ENCODE measurements around the gene SELENOH.
"Not testable (repeated sequence)": the region's sequence is repeated elsewhere in the genome, so short reads cannot be mapped to it uniquely, and the experiment has no call there.

SELENOH gene, protein sequence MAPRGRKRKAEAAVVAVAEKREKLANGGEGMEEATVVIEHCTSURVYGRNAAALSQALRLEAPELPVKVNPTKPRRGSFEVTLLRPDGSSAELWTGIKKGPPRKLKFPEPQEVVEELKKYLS

DNA sequence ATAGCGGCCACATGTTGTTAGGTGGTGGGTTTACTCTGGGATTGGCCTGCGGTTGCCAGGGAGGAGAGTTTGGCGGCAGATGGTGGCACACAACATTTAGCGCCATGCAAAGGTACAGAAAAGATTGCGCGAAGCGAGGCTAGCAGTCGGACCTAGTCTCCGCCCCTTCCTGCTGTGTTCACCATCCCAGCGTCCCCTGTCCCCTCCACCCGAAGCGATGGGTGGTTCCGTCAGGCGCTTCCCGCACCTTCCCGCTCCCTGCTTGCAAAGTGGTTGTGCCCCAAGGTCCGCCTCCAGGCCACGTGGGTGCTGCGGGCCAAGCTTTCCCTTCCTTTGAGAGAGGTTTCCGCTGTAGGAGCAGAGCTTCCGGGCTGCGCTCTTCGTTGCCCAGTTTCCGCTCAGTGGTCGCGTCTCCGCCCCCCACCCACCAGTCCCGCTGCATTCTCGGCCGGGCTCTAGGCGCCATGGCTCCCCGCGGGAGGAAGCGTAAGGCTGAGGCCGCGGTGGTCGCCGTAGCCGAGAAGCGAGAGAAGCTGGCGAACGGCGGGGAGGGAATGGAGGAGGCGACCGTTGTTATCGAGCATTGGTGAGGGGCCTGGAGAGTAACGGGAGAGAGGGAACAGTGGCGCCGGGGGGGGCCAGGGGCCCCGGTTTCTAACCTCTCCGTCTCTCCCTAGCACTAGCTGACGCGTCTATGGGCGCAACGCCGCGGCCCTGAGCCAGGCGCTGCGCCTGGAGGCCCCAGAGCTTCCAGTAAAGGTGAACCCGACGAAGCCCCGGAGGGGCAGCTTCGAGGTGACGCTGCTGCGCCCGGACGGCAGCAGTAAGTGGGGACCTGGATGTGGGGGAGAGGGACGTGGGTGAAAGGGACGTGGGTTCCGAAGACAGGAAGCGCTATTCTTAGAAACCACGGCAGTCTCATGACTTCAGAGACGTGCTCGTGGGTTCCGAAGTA is at the start of gene SELENOH:
Gene SELENOH (plus strand): TSS at position 360 of the 955 bp plus-strand sequence. CDS start 105 bp downstream, at position 465.
- no peaks in the 10 kb centered on the region for H3K9me3 ChIP-seq (ENCODE audit: control insufficient read depth in 5 of 5, low read length in 5 of 5)
- peak within 1 kb of the TSS; percentile 88 to 98 (median 93) for H3K9ac ChIP-seq (ENCODE audit: low read length in 5 of 5)
- H3K27me3 ChIP-seq (ENCODE audit: control insufficient read depth in 5 of 5, insufficient read depth in 4 of 5, low read length in 5 of 5), result no peaks in the 10 kb centered on the region
- peak within 1 kb of the TSS; percentile 89 for H3K27ac ChIP-seq (ENCODE audit: low read depth, low read length)
- H3K4me1 ChIP-seq (ENCODE audit: control insufficient read depth in 5 of 5, insufficient read depth in 5 of 5, low read length in 5 of 5), result peaks cover 6 to 30% (median 21%) of the 10 kb centered on the region in 5 donors
- H3K4me3 ChIP-seq (ENCODE audit: low read depth in 1 of 5, low read length in 5 of 5), result peak within 1 kb of the TSS; percentile 81 to 96 (median 86)
- H3K36me3 ChIP-seq (ENCODE audit: control insufficient read depth in 5 of 5, insufficient read depth in 5 of 5, low read length in 5 of 5), result peaks cover 11 to 59% (median 49%) of the 10 kb centered on the region in 5 donors

DNA sequence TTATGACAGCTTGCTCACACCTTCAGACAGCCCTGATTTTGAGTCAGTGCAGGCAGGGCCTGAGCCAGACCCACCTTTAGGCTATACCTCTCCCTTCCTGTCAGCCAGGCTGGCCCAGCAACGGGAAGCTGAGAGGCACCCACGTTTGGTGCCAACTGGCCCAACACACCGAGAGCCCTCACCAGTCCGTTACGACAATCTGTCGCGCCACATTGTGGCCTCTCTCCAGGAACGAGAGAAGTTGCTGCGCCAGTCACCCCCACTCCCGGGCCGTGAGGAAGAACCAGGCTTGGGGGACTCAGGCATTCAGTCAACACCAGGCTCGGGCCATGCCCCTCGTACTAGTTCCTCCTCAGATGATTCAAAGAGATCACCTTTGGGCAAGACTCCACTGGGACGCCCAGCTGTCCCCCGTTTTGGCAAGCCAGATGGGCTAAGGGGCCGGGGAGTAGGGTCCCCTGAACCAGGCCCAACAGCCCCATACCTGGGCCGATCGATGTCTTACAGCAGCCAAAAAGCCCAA is 42.4 kb upstream of the SELENOH start:
- Histone ChIP-seq H3K4me1 (ENCODE audit: control insufficient read depth in 5 of 5, insufficient read depth in 5 of 5, low read length in 5 of 5) (peaks cover 0 to 2% (median 0%) of the 10 kb centered on the region in 5 donors), H3K4me3 (ENCODE audit: low read depth in 1 of 5, low read length in 5 of 5) (no peak overlapping the region), H3K27me3 (ENCODE audit: control insufficient read depth in 5 of 5, insufficient read depth in 4 of 5, low read length in 5 of 5) (no peaks in the 10 kb centered on the region), H3K36me3 (ENCODE audit: control insufficient read depth in 5 of 5, insufficient read depth in 5 of 5, low read length in 5 of 5) (peaks cover 12 to 84% (median 75%) of the 10 kb centered on the region in 5 donors), H3K27ac (ENCODE audit: low read depth, low read length) (no peak overlapping the region), H3K9me3 (ENCODE audit: control insufficient read depth in 5 of 5, low read length in 5 of 5) (no peaks in the 10 kb centered on the region), H3K9ac (ENCODE audit: low read length in 5 of 5) (no peak overlapping the region)

DNA sequence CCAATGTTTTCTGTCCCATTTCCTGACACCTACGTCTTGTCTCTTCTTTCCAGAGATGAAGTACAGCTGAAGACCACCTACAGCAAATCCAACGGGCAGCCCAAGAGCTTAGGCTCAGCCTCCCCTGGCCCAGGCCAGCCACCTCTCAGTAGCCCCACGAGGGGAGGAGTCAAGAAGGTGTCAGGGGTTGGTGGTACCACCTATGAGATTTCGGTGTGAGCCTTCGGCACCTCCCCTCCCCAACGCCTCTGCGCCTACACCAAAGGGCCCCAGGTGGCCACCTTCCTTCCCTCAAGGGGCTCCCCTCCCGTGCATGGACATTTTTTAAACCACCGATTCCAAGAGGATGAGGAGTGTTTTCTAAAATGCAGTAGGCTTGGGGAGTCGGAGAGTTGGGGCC is 41.5 kb upstream of the SELENOH start:
- Histone ChIP-seq H3K27ac (ENCODE audit: low read depth, low read length) (no peak overlapping the region), H3K36me3 (ENCODE audit: control insufficient read depth in 5 of 5, insufficient read depth in 5 of 5, low read length in 5 of 5) (peaks cover 16 to 84% (median 76%) of the 10 kb centered on the region in 5 donors), H3K4me1 (ENCODE audit: control insufficient read depth in 5 of 5, insufficient read depth in 5 of 5, low read length in 5 of 5) (peaks cover 0 to 6% (median 0%) of the 10 kb centered on the region in 5 donors), H3K27me3 (ENCODE audit: control insufficient read depth in 5 of 5, insufficient read depth in 4 of 5, low read length in 5 of 5) (no peaks in the 10 kb centered on the region), H3K9ac (ENCODE audit: low read length in 5 of 5) (no peak overlapping the region), H3K9me3 (ENCODE audit: control insufficient read depth in 5 of 5, low read length in 5 of 5) (no peaks in the 10 kb centered on the region), H3K4me3 (ENCODE audit: low read depth in 1 of 5, low read length in 5 of 5) (no peak overlapping the region)

DNA sequence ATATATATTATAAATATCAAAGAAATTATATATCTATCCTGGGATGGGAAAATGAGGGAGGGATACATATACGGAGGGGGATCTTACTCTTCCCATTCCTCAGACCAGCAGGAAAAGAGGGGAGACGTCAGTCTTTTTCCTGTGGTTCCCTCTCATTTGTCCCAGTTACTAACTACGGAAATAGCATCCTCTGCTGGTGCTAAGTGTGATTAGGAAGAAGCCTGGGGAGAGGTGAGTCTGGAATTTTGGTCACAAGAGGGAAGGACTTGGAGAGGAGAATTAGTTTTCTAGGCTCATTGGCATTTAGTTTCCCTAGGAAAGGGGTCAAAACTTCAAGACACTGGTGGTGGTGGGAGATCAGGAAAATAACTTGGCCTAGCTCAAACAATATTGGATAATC is 40.9 kb upstream of the SELENOH start:
- no peaks in the 10 kb centered on the region for H3K27me3 ChIP-seq (ENCODE audit: control insufficient read depth in 5 of 5, insufficient read depth in 4 of 5, low read length in 5 of 5)
- H3K4me3 ChIP-seq (ENCODE audit: low read depth in 1 of 5, low read length in 5 of 5), result no peak overlapping the region
- no peak overlapping the region for H3K27ac ChIP-seq (ENCODE audit: low read depth, low read length)
- H3K9me3 ChIP-seq (ENCODE audit: control insufficient read depth in 5 of 5, low read length in 5 of 5), result no peaks in the 10 kb centered on the region
- peaks cover 16 to 81% (median 72%) of the 10 kb centered on the region in 5 donors for H3K36me3 ChIP-seq (ENCODE audit: control insufficient read depth in 5 of 5, insufficient read depth in 5 of 5, low read length in 5 of 5)
- peaks cover 0 to 6% (median 0%) of the 10 kb centered on the region in 5 donors for H3K4me1 ChIP-seq (ENCODE audit: control insufficient read depth in 5 of 5, insufficient read depth in 5 of 5, low read length in 5 of 5)
- H3K9ac ChIP-seq (ENCODE audit: low read length in 5 of 5), result no peak overlapping the region

DNA sequence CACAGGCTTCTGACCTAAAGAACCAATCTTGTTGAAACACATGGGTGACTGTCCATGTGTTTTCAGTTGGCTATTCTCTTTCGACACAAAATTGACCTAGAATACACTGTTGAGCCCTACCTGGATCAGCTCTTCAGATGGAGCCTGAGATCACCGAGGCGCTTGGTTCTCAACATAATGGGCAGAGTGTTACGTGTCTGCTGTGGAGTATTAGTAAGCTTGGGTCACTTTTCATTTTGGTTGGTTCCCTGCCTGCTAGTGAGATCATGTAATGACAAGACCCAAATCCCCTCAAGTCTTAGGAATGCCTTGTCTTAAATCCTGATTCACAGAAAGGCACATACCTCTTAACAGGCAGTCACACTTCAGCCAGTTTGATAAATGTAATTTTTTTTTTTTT is 38.0 kb upstream of the SELENOH start:
- H3K4me1 ChIP-seq (ENCODE audit: control insufficient read depth in 5 of 5, insufficient read depth in 5 of 5, low read length in 5 of 5), result peaks cover 0 to 6% (median 0%) of the 10 kb centered on the region in 5 donors
- H3K9ac ChIP-seq (ENCODE audit: low read length in 5 of 5), result no peak overlapping the region
- no peak overlapping the region for H3K27ac ChIP-seq (ENCODE audit: low read depth, low read length)
- peaks cover 8 to 56% (median 54%) of the 10 kb centered on the region in 5 donors for H3K36me3 ChIP-seq (ENCODE audit: control insufficient read depth in 5 of 5, insufficient read depth in 5 of 5, low read length in 5 of 5)
- no peak overlapping the region for H3K4me3 ChIP-seq (ENCODE audit: low read depth in 1 of 5, low read length in 5 of 5)
- H3K9me3 ChIP-seq (ENCODE audit: control insufficient read depth in 5 of 5, low read length in 5 of 5), result no peaks in the 10 kb centered on the region
- H3K27me3 ChIP-seq (ENCODE audit: control insufficient read depth in 5 of 5, insufficient read depth in 4 of 5, low read length in 5 of 5), result no peaks in the 10 kb centered on the region

DNA sequence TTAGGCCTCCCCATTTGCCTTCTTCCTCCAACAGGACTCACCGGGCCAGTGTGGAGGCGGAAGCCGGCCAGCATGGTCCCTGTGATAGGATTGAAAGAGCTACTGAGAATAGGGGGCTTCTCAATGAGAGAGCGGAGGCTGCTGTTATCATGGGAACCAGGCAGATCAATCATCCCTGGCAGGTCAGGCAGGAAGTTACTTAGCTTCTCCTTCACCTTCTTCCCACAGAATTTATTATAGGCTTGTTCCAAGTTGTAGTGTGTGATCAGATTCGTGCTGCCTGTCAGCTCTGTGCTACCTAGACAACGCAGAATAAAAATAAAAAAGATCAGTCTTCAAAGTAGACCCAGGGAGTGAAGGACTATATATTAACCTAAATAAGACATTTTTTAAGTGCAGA is 36.4 kb upstream of the SELENOH start:
- Histone ChIP-seq H3K27ac (ENCODE audit: low read depth, low read length) (no peak overlapping the region), H3K4me1 (ENCODE audit: control insufficient read depth in 5 of 5, insufficient read depth in 5 of 5, low read length in 5 of 5) (peaks cover 0 to 6% (median 0%) of the 10 kb centered on the region in 5 donors), H3K9me3 (ENCODE audit: control insufficient read depth in 5 of 5, low read length in 5 of 5) (no peaks in the 10 kb centered on the region), H3K4me3 (ENCODE audit: low read depth in 1 of 5, low read length in 5 of 5) (no peak overlapping the region), H3K27me3 (ENCODE audit: control insufficient read depth in 5 of 5, insufficient read depth in 4 of 5, low read length in 5 of 5) (no peaks in the 10 kb centered on the region), H3K9ac (ENCODE audit: low read length in 5 of 5) (no peak overlapping the region), H3K36me3 (ENCODE audit: control insufficient read depth in 5 of 5, insufficient read depth in 5 of 5, low read length in 5 of 5) (peaks cover 4 to 40% (median 38%) of the 10 kb centered on the region in 5 donors)

DNA sequence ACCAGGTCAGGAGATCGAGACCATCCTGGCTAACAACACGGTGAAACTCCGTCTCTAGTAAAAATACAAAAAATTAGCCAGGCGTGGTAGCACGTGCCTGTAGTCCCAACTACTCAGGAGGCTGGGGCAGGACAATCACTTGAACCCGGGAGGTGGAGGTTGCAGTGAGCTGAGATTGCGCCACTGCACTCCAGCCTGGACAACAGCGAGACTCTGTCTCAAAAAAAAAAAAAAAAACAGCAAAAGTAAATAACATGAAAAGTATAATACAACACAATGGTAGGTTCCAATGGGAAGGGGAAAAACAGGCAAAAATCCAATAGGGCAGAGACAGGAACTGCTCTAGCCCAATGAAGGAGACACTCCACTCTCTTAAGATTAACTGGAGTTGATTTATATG is 35.9 kb upstream of the SELENOH start:
- not testable (repeated sequence) for H3K9me3 ChIP-seq (ENCODE audit: control insufficient read depth in 5 of 5, low read length in 5 of 5); H3K27ac ChIP-seq (ENCODE audit: low read depth, low read length); H3K9ac ChIP-seq (ENCODE audit: low read length in 5 of 5); H3K4me3 ChIP-seq (ENCODE audit: low read depth in 1 of 5, low read length in 5 of 5); H3K4me1 ChIP-seq (ENCODE audit: control insufficient read depth in 5 of 5, insufficient read depth in 5 of 5, low read length in 5 of 5); H3K27me3 ChIP-seq (ENCODE audit: control insufficient read depth in 5 of 5, insufficient read depth in 4 of 5, low read length in 5 of 5)
- peaks cover 4 to 36% (median 34%) of the 10 kb centered on the region in 5 donors for H3K36me3 ChIP-seq (ENCODE audit: control insufficient read depth in 5 of 5, insufficient read depth in 5 of 5, low read length in 5 of 5)

DNA sequence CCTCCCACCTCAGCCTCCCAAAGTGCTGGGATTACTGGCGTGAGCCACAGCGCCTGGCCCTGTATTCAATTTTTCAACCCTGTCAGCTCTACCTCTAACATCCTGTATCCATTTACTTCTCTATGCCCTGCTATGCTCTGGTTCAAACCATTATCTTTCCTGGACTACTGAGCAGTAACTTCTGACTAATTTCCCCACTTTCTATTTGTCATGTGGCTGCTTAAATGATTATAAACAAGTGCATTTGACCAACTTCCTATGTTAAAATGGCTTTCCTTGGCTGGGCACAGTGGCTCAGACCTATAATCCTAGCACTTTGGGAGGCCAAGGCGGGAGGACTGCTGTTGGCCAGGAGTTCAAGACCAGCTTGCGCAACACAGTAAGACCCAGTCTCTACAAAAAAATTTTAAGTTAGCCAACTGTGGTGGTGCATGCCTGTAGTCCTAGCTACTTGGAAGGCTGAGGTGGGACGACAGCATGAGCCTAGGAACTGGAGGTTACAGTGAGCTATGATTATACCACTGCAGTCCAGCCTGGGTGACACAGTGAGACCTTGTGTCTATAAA is 31.4 kb upstream of the SELENOH start:
- H3K9ac ChIP-seq (ENCODE audit: low read length in 5 of 5), result no peak overlapping the region
- H3K9me3 ChIP-seq (ENCODE audit: control insufficient read depth in 5 of 5, low read length in 5 of 5), result no peaks in the 10 kb centered on the region
- H3K4me3 ChIP-seq (ENCODE audit: low read depth in 1 of 5, low read length in 5 of 5), result no peak overlapping the region
- H3K4me1 ChIP-seq (ENCODE audit: control insufficient read depth in 5 of 5, insufficient read depth in 5 of 5, low read length in 5 of 5), result peaks cover 3 to 39% (median 34%) of the 10 kb centered on the region in 5 donors
- peaks cover 0 to 2% (median 2%) of the 10 kb centered on the region in 5 donors for H3K36me3 ChIP-seq (ENCODE audit: control insufficient read depth in 5 of 5, insufficient read depth in 5 of 5, low read length in 5 of 5)
- H3K27ac ChIP-seq (ENCODE audit: low read depth, low read length), result no peak overlapping the region
- no peaks in the 10 kb centered on the region for H3K27me3 ChIP-seq (ENCODE audit: control insufficient read depth in 5 of 5, insufficient read depth in 4 of 5, low read length in 5 of 5)

DNA sequence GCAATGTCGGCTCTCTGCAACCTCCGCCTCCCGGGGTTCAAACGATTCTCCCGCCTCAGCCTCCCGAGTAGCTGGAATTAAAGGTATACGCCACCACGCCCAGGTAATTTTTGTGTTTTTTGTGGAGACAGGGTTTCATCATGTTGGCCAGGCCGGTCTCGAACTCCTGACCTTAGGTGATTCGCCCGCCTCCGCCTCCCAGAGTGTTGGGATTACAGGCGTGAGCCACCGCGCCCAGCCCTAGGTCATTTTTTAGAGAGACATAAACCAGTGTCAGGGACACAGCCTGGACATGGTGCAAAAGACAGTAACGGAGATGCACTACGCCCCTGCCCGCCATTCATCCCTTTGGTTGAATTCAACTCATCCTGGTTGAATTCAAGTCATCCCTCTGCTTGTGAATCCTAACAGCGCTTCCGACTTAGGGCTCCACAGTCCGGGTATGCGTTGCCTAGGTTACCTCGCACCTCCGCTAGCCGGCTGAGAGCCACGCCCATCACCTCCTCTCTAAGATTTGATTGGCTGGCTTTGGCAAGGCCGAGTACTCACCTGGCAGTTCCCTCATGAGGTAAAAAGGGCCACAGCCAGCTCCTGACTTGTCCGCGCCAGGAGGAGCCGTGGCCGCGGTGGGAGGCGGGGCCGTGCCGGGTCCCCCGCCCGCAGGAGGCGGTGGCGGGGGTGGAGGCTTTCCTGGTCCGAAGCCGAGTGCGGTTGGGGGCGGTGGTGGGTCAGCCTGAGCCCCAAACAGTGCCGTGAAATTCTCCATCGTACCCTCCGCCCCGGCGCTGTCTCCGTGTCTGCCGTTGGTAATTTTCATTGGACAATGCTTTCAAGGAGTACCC is 29.7 kb upstream of the SELENOH start, which contains the start of gene MED19:
Gene MED19 (minus strand): TSS at position 802 of the 842 bp plus-strand sequence. CDS start 36 bp downstream, at position 766.
- no peaks in the 10 kb centered on the region for H3K9me3 ChIP-seq (ENCODE audit: control insufficient read depth in 5 of 5, low read length in 5 of 5)
- H3K36me3 ChIP-seq (ENCODE audit: control insufficient read depth in 5 of 5, insufficient read depth in 5 of 5, low read length in 5 of 5), result no peaks in the 10 kb centered on the region
- peak within 1 kb of the TSS; percentile 48 to 99 (median 94) for H3K9ac ChIP-seq (ENCODE audit: low read length in 5 of 5)
- H3K4me1 ChIP-seq (ENCODE audit: control insufficient read depth in 5 of 5, insufficient read depth in 5 of 5, low read length in 5 of 5), result peaks cover 3 to 39% (median 34%) of the 10 kb centered on the region in 5 donors
- H3K27me3 ChIP-seq (ENCODE audit: control insufficient read depth in 5 of 5, insufficient read depth in 4 of 5, low read length in 5 of 5), result no peaks in the 10 kb centered on the region
- peak within 1 kb of the TSS; percentile 97 to 100 (median 100) for H3K4me3 ChIP-seq (ENCODE audit: low read depth in 1 of 5, low read length in 5 of 5)
- H3K27ac ChIP-seq (ENCODE audit: low read depth, low read length), result peak within 1 kb of the TSS; percentile 84
